K562 (cell line): ENCODE data around the gene ATG4D. TPM values are rescaled to one million over a fixed set of nuclear protein-coding genes. Genes with fewer than 3 reads are reported as not detected.

Source experiments
- BRD9 ChIP-seq: fragments of 450-650 bp; IDR thresholded peaks from 2 replicates; pipeline ENCODE4 v1.6.1; 2018; ENCODE audit warnings: low read depth; ENCODE audit not compliant: partially characterized antibody
- KDM1A ChIP-seq, 2 experiments: fragments of 450-650 bp; IDR thresholded peaks; 2 replicates each; pipeline ENCODE4 v1.6.1; 2016; ENCODE audit warnings: mild to moderate bottlenecking in 2 of 2
- MCM7 ChIP-seq, 2 experiments: fragments of 450-650 bp; IDR thresholded peaks; 2 replicates each; pipeline ENCODE4 v1.6.1; 2016 to 2018
- PCBP2 ChIP-seq: fragments of 200-400 bp; formaldehyde crosslinking; IDR thresholded peaks from 2 replicates; pipeline ENCODE4 v1.6.1; 2018; ENCODE audit warnings: low read length, low read depth, mild to moderate bottlenecking, moderate library complexity; ENCODE audit not compliant: poor library complexity, severe bottlenecking
- ZNF354B ChIP-seq: fragments of 250-450 bp; sonication (Bioruptor Pico); IDR thresholded peaks from 2 replicates; pipeline ENCODE4 v1.4.0; 2020
- polyA plus RNA-seq, 8 experiments: library from polyadenylated mRNA; depleted of rRNA in 4 of 8; stranded (reverse) in 5 of 8; unstranded in 3 of 8; fragments of >200 nt; fragmentation: Nextera tagmentation in 2 of 8; fragmentation: Illumina TruSeq in 1 of 8; extraction: Ambion mirVana in 2 of 8; extraction: Trizol in 1 of 8; gene quantifications; 2 replicates each; pipeline versions ENCODE4 v1.2.1 to v1.2.3, GENCODE V29; 2011 to 2014; ENCODE audit warnings: inconsistent platforms in 1 of 8, missing spikeins in 1 of 8
- total RNA-seq, 7 experiments: library from RNA; depleted of rRNA in 6 of 7; stranded (reverse); fragments of >200 nt in 6 of 7; fragmentation: Illumina TruSeq in 2 of 7; extraction: Trizol in 2 of 7; gene quantifications; 2 replicates each; pipeline versions ENCODE4 v1.2.1 to v1.2.3, GENCODE V29; 2011 to 2021; ENCODE audit warnings: low replicate concordance in 1 of 7
- TF ChIP-seq, protein P1 (sequence below): sonication (generic); formaldehyde crosslinking; IDR thresholded peaks from 2 replicates; pipeline ENCODE4 v1.8.1; 2023; ENCODE audit warnings: missing genetic modification reagents, mild to moderate bottlenecking, borderline replicate concordance
- TF ChIP-seq, protein P2 (sequence below): sonication (generic); formaldehyde crosslinking; IDR thresholded peaks from 2 replicates; pipeline ENCODE4 v1.8.1; 2023; ENCODE audit warnings: mild to moderate bottlenecking, missing genetic modification reagents

ATG4D gene
- total and polyA plus RNA-seq, 9 of the 15 experiments (the other 6 are each of a cell fraction or from before 2014, with no cell fraction given), result 0.51 to 66.1 (median 22.9) TPM

DNA sequence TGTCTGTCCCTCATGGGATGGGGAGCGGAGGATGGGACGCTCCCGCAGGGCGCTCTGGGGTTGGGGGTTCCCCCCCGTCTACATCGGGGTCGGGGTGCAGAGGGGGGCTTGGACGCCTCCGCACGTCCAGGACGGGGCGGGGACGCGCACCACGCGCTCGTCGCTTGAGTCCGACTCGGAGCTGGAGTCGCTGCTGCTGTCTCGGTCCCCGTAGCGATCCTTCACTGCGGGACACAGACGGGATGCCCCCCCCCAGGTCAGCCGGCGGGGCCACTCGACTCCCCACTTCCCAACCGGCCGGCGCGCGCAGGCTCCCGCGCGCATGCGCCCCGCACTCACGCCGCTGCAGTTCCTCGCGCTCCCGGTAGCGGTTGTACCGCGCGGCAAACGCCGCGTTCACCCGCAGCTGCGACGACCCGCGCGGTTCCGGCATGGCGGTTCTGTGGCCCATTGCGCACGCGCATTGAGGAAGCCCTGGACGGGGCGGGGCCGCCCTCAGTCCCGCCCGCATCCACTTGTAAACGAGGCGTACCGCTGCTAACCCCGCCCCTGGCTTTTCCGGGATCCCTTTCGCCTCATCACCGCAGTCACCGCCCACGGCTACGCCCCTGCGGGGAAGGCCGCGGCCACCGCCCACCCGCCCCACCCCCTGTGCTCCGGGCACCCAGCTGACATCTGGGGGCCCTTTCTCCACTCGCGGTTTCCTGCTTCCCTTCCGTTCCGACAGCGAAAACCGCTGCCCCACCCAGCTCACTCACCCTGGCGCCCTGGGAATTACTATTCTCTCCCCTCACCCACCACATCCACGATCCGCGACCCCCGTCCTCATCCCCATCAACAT lies 22.1 kb downstream of the ATG4D start, which contains the start of gene KRI1 (continued):
- TF ChIP-seq, protein P1, sequence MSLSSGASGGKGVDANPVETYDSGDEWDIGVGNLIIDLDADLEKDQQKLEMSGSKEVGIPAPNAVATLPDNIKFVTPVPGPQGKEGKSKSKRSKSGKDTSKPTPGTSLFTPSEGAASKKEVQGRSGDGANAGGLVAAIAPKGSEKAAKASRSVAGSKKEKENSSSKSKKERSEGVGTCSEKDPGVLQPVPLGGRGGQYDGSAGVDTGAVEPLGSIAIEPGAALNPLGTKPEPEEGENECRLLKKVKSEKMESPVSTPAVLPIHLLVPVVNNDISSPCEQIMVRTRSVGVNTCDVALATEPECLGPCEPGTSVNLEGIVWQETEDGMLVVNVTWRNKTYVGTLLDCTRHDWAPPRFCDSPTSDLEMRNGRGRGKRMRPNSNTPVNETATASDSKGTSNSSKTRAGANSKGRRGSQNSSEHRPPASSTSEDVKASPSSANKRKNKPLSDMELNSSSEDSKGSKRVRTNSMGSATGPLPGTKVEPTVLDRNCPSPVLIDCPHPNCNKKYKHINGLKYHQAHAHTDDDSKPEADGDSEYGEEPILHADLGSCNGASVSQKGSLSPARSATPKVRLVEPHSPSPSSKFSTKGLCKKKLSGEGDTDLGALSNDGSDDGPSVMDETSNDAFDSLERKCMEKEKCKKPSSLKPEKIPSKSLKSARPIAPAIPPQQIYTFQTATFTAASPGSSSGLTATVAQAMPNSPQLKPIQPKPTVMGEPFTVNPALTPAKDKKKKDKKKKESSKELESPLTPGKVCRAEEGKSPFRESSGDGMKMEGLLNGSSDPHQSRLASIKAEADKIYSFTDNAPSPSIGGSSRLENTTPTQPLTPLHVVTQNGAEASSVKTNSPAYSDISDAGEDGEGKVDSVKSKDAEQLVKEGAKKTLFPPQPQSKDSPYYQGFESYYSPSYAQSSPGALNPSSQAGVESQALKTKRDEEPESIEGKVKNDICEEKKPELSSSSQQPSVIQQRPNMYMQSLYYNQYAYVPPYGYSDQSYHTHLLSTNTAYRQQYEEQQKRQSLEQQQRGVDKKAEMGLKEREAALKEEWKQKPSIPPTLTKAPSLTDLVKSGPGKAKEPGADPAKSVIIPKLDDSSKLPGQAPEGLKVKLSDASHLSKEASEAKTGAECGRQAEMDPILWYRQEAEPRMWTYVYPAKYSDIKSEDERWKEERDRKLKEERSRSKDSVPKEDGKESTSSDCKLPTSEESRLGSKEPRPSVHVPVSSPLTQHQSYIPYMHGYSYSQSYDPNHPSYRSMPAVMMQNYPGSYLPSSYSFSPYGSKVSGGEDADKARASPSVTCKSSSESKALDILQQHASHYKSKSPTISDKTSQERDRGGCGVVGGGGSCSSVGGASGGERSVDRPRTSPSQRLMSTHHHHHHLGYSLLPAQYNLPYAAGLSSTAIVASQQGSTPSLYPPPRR (CRISPR knock-in tag), result no peak
- TF ChIP-seq KDM1A (IDR thresholded peaks at IDR 0.05) (no peak), ZNF354B (CRISPR knock-in tag) (no peak), BRD9 (no peak), MCM7 (IDR thresholded peaks at IDR 0.05) (no peak), PCBP2 (no peak)
- TF ChIP-seq, protein P2, sequence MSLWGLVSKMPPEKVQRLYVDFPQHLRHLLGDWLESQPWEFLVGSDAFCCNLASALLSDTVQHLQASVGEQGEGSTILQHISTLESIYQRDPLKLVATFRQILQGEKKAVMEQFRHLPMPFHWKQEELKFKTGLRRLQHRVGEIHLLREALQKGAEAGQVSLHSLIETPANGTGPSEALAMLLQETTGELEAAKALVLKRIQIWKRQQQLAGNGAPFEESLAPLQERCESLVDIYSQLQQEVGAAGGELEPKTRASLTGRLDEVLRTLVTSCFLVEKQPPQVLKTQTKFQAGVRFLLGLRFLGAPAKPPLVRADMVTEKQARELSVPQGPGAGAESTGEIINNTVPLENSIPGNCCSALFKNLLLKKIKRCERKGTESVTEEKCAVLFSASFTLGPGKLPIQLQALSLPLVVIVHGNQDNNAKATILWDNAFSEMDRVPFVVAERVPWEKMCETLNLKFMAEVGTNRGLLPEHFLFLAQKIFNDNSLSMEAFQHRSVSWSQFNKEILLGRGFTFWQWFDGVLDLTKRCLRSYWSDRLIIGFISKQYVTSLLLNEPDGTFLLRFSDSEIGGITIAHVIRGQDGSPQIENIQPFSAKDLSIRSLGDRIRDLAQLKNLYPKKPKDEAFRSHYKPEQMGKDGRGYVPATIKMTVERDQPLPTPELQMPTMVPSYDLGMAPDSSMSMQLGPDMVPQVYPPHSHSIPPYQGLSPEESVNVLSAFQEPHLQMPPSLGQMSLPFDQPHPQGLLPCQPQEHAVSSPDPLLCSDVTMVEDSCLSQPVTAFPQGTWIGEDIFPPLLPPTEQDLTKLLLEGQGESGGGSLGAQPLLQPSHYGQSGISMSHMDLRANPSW (CRISPR knock-in tag), result no peak
